ENCODE results near the gene RNU5D-1.
"Not testable (repeated sequence)": the region's sequence is repeated elsewhere in the genome, so short reads cannot be mapped to it uniquely, and the experiment has no call there.

RNU5D-1 gene

DNA sequence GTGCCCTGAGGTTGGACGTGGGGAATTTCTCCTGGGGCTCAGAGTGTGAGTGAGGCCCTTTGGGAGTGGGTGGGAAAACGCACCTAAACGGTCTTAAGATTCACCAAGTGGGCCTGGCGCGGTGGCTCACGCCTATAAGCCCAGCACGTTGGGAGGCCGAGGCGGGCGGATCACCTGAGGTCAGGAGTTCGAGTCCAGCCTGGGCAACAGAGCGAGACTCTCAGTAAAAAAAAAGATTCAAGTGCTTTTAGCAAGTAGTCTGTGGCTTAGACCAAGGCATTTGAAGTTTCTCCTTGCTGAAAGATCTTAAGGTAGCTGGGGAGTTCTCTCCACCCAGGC is 45.7 kb upstream of the RNU5D-1 start:
- DNase-seq (ENCODE audit: extremely low read depth, insufficient read length): no peak
- TF ChIP-seq, protein P1, sequence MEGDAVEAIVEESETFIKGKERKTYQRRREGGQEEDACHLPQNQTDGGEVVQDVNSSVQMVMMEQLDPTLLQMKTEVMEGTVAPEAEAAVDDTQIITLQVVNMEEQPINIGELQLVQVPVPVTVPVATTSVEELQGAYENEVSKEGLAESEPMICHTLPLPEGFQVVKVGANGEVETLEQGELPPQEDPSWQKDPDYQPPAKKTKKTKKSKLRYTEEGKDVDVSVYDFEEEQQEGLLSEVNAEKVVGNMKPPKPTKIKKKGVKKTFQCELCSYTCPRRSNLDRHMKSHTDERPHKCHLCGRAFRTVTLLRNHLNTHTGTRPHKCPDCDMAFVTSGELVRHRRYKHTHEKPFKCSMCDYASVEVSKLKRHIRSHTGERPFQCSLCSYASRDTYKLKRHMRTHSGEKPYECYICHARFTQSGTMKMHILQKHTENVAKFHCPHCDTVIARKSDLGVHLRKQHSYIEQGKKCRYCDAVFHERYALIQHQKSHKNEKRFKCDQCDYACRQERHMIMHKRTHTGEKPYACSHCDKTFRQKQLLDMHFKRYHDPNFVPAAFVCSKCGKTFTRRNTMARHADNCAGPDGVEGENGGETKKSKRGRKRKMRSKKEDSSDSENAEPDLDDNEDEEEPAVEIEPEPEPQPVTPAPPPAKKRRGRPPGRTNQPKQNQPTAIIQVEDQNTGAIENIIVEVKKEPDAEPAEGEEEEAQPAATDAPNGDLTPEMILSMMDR (IDR thresholded peaks at IDR 0.05; ENCODE audit: insufficient read depth, low read length, poor library complexity, severe bottlenecking): no peak
- H3K36me3 ChIP-seq (ENCODE audit: control insufficient read depth, insufficient read depth, low read length): peaks cover 28% of the 10 kb centered on the region
- peak overlapping the region; percentile 92 for H3K4me3 ChIP-seq (replicated peaks; ENCODE audit: low read depth, low read length)
- H3K27me3 ChIP-seq (replicated peaks; ENCODE audit: control insufficient read depth, insufficient read depth, low read length): no peaks in the 10 kb centered on the region

DNA sequence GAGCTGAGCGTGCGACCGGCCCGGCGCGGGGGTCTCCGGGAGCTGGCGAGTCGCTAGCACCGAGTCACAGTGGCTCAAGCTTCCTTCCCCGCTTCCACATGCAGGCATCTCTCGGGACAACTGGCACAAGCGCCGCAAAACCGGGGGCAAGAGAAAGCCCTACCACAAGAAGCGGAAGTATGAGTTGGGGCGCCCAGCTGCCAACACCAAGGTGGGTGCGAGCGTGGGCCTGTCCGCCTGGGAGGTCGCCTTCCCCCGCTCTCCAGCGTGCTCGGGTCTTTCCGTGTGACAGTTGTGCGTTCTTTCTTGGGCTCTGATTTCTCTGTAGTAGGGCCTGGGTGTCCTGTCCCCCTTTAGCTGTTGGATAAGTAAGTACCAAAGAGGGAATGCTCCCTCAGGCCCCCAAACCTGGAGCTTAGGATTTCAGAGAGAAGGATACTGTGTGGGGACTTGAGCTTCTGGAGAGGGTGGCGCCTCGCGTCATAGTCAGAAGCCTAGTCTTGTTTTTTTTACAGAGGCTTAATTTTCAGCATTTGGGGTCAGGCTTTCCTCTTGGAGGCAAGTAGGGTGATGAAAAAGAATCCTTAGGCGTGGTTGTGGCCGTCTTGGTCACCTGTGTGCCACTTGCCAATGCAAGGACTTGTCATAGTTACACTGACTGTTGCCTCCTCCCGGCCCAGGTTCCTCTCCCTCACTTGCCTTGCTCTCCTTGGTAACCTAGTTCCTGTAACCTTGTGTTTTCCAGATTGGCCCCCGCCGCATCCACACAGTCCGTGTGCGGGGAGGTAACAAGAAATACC is 45.2 kb upstream of the RNU5D-1 start:
- peak overlapping the region; percentile 92 for H3K4me3 ChIP-seq (replicated peaks; ENCODE audit: low read depth, low read length)
- TF ChIP-seq, protein P1 (IDR thresholded peaks at IDR 0.05; ENCODE audit: insufficient read depth, low read length, poor library complexity, severe bottlenecking): no peak
- DNase-seq (ENCODE audit: extremely low read depth, insufficient read length): no peak
- H3K27me3 ChIP-seq (replicated peaks; ENCODE audit: control insufficient read depth, insufficient read depth, low read length): no peaks in the 10 kb centered on the region
- peaks cover 27% of the 10 kb centered on the region for H3K36me3 ChIP-seq (ENCODE audit: control insufficient read depth, insufficient read depth, low read length)

DNA sequence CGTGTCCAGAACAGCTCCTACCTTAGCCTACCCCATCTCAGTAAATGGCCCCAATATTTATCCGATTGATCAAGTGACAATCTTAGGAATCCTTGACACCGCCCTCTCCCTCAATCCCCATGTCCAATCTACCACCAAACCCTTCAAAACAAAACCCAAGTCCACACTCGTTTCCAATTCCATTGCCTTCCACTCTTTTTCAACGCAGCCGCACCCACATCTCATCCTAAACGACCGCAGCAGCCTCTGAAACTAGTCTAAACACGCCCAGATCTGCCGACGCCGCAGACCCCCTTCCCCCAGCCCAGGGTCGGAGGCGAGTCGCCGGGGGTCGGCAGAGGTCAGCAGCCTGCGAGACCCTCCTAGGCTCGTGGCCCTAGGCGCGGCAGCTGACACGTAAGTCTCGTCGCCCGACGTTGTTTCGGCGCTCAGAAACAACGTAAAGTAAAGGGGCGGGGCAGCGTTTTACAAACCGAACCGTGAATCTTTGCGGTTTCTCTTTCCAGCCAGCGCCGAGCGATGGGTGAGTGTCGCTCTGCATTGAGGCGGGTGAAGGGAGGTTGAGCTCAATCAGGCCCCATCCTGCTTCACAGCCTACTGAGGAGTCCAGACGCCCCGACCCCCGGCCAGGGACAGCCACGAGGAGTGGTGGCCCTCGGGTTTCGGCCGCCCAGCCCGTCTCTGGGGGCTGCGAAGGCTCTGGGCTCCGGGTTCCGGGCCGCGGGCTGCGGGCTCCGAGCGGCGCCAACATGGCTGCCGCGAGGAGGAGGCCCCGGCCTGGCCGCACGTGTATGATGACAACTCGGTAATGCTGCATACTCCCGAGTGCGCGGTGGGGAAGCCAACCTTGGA is 44.3 kb upstream of the RNU5D-1 start, which contains the start of gene RPS8:
Gene RPS8 (plus strand): TSS at position 463 of the 852 bp plus-strand sequence. CDS start 57 bp downstream, at position 520.
- no peaks in the 10 kb centered on the region for H3K27me3 ChIP-seq (replicated peaks; ENCODE audit: control insufficient read depth, insufficient read depth, low read length)
- H3K36me3 ChIP-seq (ENCODE audit: control insufficient read depth, insufficient read depth, low read length): peaks cover 22% of the 10 kb centered on the region
- TF ChIP-seq, protein P1 (IDR thresholded peaks at IDR 0.05; ENCODE audit: insufficient read depth, low read length, poor library complexity, severe bottlenecking): no peak
- DNase-seq (ENCODE audit: extremely low read depth, insufficient read length): peak; percentile 86
- H3K4me3 ChIP-seq (replicated peaks; ENCODE audit: low read depth, low read length): peak within 1 kb of the TSS; percentile 92

DNA sequence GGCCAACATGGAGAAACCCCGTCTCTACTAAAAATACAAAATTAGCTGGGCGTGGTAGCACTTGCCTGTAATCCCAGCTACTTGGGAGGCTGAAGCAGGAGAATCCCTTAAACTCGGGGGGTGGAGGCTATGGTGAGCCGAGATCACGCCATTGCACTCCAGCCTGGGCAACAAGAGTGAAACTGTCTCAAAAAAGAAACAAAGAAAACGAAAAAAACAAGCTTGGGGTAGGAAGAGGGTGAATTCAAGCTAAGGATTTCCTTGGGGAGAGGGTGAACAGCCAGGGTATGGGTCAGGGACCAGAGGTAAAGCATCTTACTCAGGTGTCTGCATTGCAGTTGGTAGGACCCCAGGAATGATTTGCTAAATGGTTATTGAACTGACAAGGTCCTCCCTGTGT is 35.5 kb upstream of the RNU5D-1 start:
- H3K27me3 ChIP-seq (replicated peaks; ENCODE audit: control insufficient read depth, insufficient read depth, low read length); DNase-seq (ENCODE audit: extremely low read depth, insufficient read length); H3K4me3 ChIP-seq (replicated peaks; ENCODE audit: low read depth, low read length): not testable (repeated sequence)
- H3K36me3 ChIP-seq (ENCODE audit: control insufficient read depth, insufficient read depth, low read length): peaks cover 25% of the 10 kb centered on the region

DNA sequence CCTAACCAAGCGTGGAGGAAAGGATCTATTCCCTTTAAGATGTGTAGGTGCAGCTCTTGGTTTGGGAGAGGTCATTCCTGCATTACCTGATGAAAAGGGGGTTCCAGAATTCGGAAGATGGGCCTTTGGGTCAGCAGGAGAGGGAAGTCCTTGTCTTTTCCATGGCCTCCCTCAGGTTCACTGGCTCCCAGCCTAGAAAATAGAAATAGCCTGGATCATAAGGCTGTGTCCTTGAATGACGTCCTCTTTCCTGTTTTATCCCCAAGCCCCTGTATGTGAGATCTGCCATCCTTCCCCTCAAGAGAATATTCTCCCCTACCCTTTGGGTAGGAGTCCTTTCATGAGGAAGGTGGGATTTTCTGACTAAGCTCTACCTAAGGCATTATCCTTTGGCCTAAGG is 29.9 kb upstream of the RNU5D-1 start:
- H3K27me3 ChIP-seq (replicated peaks; ENCODE audit: control insufficient read depth, insufficient read depth, low read length): no peaks in the 10 kb centered on the region
- H3K4me3 ChIP-seq (replicated peaks; ENCODE audit: low read depth, low read length): no peak overlapping the region
- TF ChIP-seq, protein P1 (IDR thresholded peaks at IDR 0.05; ENCODE audit: insufficient read depth, low read length, poor library complexity, severe bottlenecking): no peak
- no peak for DNase-seq (ENCODE audit: extremely low read depth, insufficient read length)
- peaks cover 46% of the 10 kb centered on the region for H3K36me3 ChIP-seq (ENCODE audit: control insufficient read depth, insufficient read depth, low read length)

DNA sequence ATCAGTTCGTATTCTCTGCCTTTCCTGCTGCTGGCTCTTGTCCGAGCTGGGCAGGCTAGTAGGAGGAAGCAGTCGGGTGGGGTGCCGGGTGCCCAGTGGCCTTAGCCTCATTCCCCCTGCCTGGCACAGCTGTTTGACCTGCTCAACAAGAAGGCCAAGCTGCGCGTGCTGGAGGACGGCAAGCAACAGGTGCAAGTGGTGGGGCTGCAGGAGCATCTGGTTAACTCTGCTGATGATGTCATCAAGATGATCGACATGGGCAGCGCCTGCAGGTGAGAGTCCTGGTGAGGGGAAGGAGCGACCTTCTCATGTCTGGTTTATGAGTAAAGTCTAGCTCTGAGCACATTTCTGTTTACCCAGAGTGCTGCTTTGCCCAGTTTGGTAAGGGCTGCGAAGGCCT is 28.1 kb upstream of the RNU5D-1 start:
- Histone ChIP-seq H3K4me3 (replicated peaks; ENCODE audit: low read depth, low read length) (no peak overlapping the region), H3K27me3 (replicated peaks; ENCODE audit: control insufficient read depth, insufficient read depth, low read length) (no peaks in the 10 kb centered on the region), H3K36me3 (ENCODE audit: control insufficient read depth, insufficient read depth, low read length) (peaks cover 52% of the 10 kb centered on the region)
- no peak for DNase-seq (ENCODE audit: extremely low read depth, insufficient read length)
- TF ChIP-seq, protein P1 (IDR thresholded peaks at IDR 0.05; ENCODE audit: insufficient read depth, low read length, poor library complexity, severe bottlenecking): no peak
